ENCODE data around the gene AKAP6.

AKAP6 gene

GRCh38 chr14:32688941-32689340 lies 359.8 kb downstream of the AKAP6 start:
- Histone ChIP-seq H3K9ac (ENCODE audit: low read depth in 1 of 2, low read length in 2 of 2) (no peak overlapping the region), H3K27me3 (ENCODE audit: control insufficient read depth in 2 of 2, insufficient read depth in 2 of 2, low read length in 2 of 2) (no peaks in the 10 kb centered on the region), H3K4me3 (ENCODE audit: low read length in 2 of 2) (no peak overlapping the region), H3K9me3 (ENCODE audit: control insufficient read depth in 2 of 2, low read length in 2 of 2) (no peaks in the 10 kb centered on the region), H3K36me3 (ENCODE audit: control insufficient read depth in 2 of 2, insufficient read depth in 2 of 2, low read length in 2 of 2) (no peaks in the 10 kb centered on the region), H3K4me1 (ENCODE audit: control insufficient read depth in 2 of 2, insufficient read depth in 2 of 2, low read length in 2 of 2) (no peaks in the 10 kb centered on the region), H3K27ac (ENCODE audit: low read depth in 2 of 2, low read length in 2 of 2) (no peak overlapping the region)

GRCh38 chr14:32692441-32692840 lies 363.3 kb downstream of the AKAP6 start:
- H3K4me3 ChIP-seq (ENCODE audit: low read length in 2 of 2) = no peak overlapping the region

GRCh38 chr14:32693114-32693513 lies 364.0 kb downstream of the AKAP6 start:
- Histone ChIP-seq H3K4me3 (ENCODE audit: low read length in 2 of 2) (no peak overlapping the region), H3K9me3 (ENCODE audit: control insufficient read depth in 2 of 2, low read length in 2 of 2) (no peaks in the 10 kb centered on the region), H3K36me3 (ENCODE audit: control insufficient read depth in 2 of 2, insufficient read depth in 2 of 2, low read length in 2 of 2) (no peaks in the 10 kb centered on the region), H3K27me3 (ENCODE audit: control insufficient read depth in 2 of 2, insufficient read depth in 2 of 2, low read length in 2 of 2) (no peaks in the 10 kb centered on the region), H3K27ac (ENCODE audit: low read depth in 2 of 2, low read length in 2 of 2) (no peak overlapping the region), H3K9ac (ENCODE audit: low read depth in 1 of 2, low read length in 2 of 2) (no peak overlapping the region), H3K4me1 (ENCODE audit: control insufficient read depth in 2 of 2, insufficient read depth in 2 of 2, low read length in 2 of 2) (no peaks in the 10 kb centered on the region)

More at GRCh38 chr14:32692441-32692840, 363.3 kb downstream of the AKAP6 start:
- no peaks in the 10 kb centered on the region for H3K4me1 ChIP-seq (ENCODE audit: control insufficient read depth in 2 of 2, insufficient read depth in 2 of 2, low read length in 2 of 2)
- H3K27ac ChIP-seq (ENCODE audit: low read depth in 2 of 2, low read length in 2 of 2) = no peak overlapping the region
- H3K9ac ChIP-seq (ENCODE audit: low read depth in 1 of 2, low read length in 2 of 2) = no peak overlapping the region
- H3K27me3 ChIP-seq (ENCODE audit: control insufficient read depth in 2 of 2, insufficient read depth in 2 of 2, low read length in 2 of 2) = no peaks in the 10 kb centered on the region
- H3K36me3 ChIP-seq (ENCODE audit: control insufficient read depth in 2 of 2, insufficient read depth in 2 of 2, low read length in 2 of 2) = no peaks in the 10 kb centered on the region
- no peaks in the 10 kb centered on the region for H3K9me3 ChIP-seq (ENCODE audit: control insufficient read depth in 2 of 2, low read length in 2 of 2)

GRCh38 chr14:32694795-32695449 lies 365.8 kb downstream of the AKAP6 start:
- Histone ChIP-seq H3K9me3 (ENCODE audit: control insufficient read depth in 2 of 2, low read length in 2 of 2) (no peaks in the 10 kb centered on the region), H3K4me3 (ENCODE audit: low read length in 2 of 2) (no peak overlapping the region), H3K27ac (ENCODE audit: low read depth in 2 of 2, low read length in 2 of 2) (no peak overlapping the region), H3K36me3 (ENCODE audit: control insufficient read depth in 2 of 2, insufficient read depth in 2 of 2, low read length in 2 of 2) (no peaks in the 10 kb centered on the region), H3K4me1 (ENCODE audit: control insufficient read depth in 2 of 2, insufficient read depth in 2 of 2, low read length in 2 of 2) (no peaks in the 10 kb centered on the region), H3K27me3 (ENCODE audit: control insufficient read depth in 2 of 2, insufficient read depth in 2 of 2, low read length in 2 of 2) (no peaks in the 10 kb centered on the region), H3K9ac (ENCODE audit: low read depth in 1 of 2, low read length in 2 of 2) (no peak overlapping the region)

- H3K4me3 ChIP-seq (ENCODE audit: low read length in 2 of 2) = no peak overlapping the region
Observed at GRCh38 chr14:32696325-32697091, 367.4 kb downstream of the AKAP6 start.

GRCh38 chr14:32697114-32697513 lies 368.0 kb downstream of the AKAP6 start:
- Histone ChIP-seq H3K9me3 (ENCODE audit: control insufficient read depth in 2 of 2, low read length in 2 of 2) (no peaks in the 10 kb centered on the region), H3K4me1 (ENCODE audit: control insufficient read depth in 2 of 2, insufficient read depth in 2 of 2, low read length in 2 of 2) (no peaks in the 10 kb centered on the region), H3K27me3 (ENCODE audit: control insufficient read depth in 2 of 2, insufficient read depth in 2 of 2, low read length in 2 of 2) (no peaks in the 10 kb centered on the region), H3K4me3 (ENCODE audit: low read length in 2 of 2) (no peak overlapping the region), H3K36me3 (ENCODE audit: control insufficient read depth in 2 of 2, insufficient read depth in 2 of 2, low read length in 2 of 2) (no peaks in the 10 kb centered on the region), H3K27ac (ENCODE audit: low read depth in 2 of 2, low read length in 2 of 2) (no peak overlapping the region), H3K9ac (ENCODE audit: low read depth in 1 of 2, low read length in 2 of 2) (no peak overlapping the region)

More at GRCh38 chr14:32696325-32697091, 367.4 kb downstream of the AKAP6 start:
- Histone ChIP-seq H3K27me3 (ENCODE audit: control insufficient read depth in 2 of 2, insufficient read depth in 2 of 2, low read length in 2 of 2) (no peaks in the 10 kb centered on the region), H3K9ac (ENCODE audit: low read depth in 1 of 2, low read length in 2 of 2) (no peak overlapping the region), H3K27ac (ENCODE audit: low read depth in 2 of 2, low read length in 2 of 2) (no peak overlapping the region), H3K9me3 (ENCODE audit: control insufficient read depth in 2 of 2, low read length in 2 of 2) (no peaks in the 10 kb centered on the region), H3K4me1 (ENCODE audit: control insufficient read depth in 2 of 2, insufficient read depth in 2 of 2, low read length in 2 of 2) (no peaks in the 10 kb centered on the region), H3K36me3 (ENCODE audit: control insufficient read depth in 2 of 2, insufficient read depth in 2 of 2, low read length in 2 of 2) (no peaks in the 10 kb centered on the region)

DNA sequence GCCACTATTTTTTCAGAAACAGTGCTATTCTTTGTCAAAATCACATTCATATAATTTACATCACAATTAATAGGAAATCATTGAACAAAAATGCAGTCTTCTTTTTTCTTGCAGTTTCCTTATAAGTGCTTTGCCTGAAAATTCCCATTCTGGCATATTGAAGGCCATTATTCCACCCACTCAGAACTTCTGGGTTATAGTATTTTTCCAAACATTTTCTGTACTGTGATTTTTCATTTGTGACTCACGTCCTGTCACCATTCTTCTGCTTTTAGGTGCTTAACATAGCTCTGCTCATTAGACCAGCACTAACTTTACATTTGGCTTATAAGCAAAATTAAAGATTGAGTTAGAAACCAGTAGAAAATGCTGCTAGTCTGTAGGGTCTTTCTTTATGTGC lies 368.6 kb downstream of the AKAP6 start:
- H3K4me3 ChIP-seq (ENCODE audit: low read length in 2 of 2) = no peak overlapping the region
- no peaks in the 10 kb centered on the region for H3K4me1 ChIP-seq (ENCODE audit: control insufficient read depth in 2 of 2, insufficient read depth in 2 of 2, low read length in 2 of 2)
- no peaks in the 10 kb centered on the region for H3K36me3 ChIP-seq (ENCODE audit: control insufficient read depth in 2 of 2, insufficient read depth in 2 of 2, low read length in 2 of 2)
- H3K27ac ChIP-seq (ENCODE audit: low read depth in 2 of 2, low read length in 2 of 2) = no peak overlapping the region
- H3K9ac ChIP-seq (ENCODE audit: low read depth in 1 of 2, low read length in 2 of 2) = no peak overlapping the region
- H3K27me3 ChIP-seq (ENCODE audit: control insufficient read depth in 2 of 2, insufficient read depth in 2 of 2, low read length in 2 of 2) = no peaks in the 10 kb centered on the region
- no peaks in the 10 kb centered on the region for H3K9me3 ChIP-seq (ENCODE audit: control insufficient read depth in 2 of 2, low read length in 2 of 2)

DNA sequence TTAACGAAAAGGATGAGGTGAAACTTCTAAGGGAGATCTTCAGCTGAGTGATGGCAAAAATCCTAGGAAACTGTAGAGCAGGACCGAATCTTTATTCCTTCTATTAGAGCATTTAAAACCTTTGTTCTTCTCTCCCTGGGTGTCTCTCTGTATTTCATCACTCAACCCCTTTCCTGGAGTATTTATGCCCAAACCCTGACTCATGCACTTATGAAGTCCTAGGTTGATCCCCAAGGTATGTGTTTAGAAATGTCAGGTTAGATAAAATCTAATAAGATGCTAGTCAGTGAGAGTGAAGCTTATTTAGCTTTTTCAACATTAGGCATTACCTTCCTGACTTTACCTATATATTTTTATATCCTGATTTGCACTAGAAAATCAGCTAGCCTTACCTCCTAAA lies 369.7 kb downstream of the AKAP6 start:
- Histone ChIP-seq H3K9me3 (ENCODE audit: control insufficient read depth in 2 of 2, low read length in 2 of 2) (no peaks in the 10 kb centered on the region), H3K27me3 (ENCODE audit: control insufficient read depth in 2 of 2, insufficient read depth in 2 of 2, low read length in 2 of 2) (no peaks in the 10 kb centered on the region), H3K27ac (ENCODE audit: low read depth in 2 of 2, low read length in 2 of 2) (no peak overlapping the region), H3K36me3 (ENCODE audit: control insufficient read depth in 2 of 2, insufficient read depth in 2 of 2, low read length in 2 of 2) (no peaks in the 10 kb centered on the region), H3K4me3 (ENCODE audit: low read length in 2 of 2) (no peak overlapping the region), H3K9ac (ENCODE audit: low read depth in 1 of 2, low read length in 2 of 2) (no peak overlapping the region), H3K4me1 (ENCODE audit: control insufficient read depth in 2 of 2, insufficient read depth in 2 of 2, low read length in 2 of 2) (no peaks in the 10 kb centered on the region)

DNA sequence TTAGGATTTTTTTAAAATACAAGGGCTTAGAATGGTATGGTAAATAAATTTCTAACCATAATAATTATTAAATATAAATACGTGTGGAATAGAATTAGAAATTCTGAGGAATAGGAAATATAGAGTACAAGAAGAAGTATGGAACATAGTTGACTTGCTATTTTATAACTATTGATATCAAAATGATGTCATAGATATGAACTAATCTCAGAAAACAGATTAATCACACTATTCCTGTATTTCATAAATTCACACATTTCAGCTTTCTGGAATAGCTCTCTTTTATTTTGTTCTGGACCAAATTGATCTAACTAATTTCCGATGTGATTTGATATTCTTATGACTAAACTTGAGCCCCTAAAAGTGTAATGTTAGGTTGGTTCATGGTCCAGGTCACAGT lies 372.4 kb downstream of the AKAP6 start:
- H3K9me3 ChIP-seq (ENCODE audit: control insufficient read depth in 2 of 2, low read length in 2 of 2) = no peaks in the 10 kb centered on the region
- no peaks in the 10 kb centered on the region for H3K36me3 ChIP-seq (ENCODE audit: control insufficient read depth in 2 of 2, insufficient read depth in 2 of 2, low read length in 2 of 2)
- no peak overlapping the region for H3K4me3 ChIP-seq (ENCODE audit: low read length in 2 of 2)
- H3K9ac ChIP-seq (ENCODE audit: low read depth in 1 of 2, low read length in 2 of 2) = no peak overlapping the region
- no peak overlapping the region for H3K27ac ChIP-seq (ENCODE audit: low read depth in 2 of 2, low read length in 2 of 2)
- no peaks in the 10 kb centered on the region for H3K4me1 ChIP-seq (ENCODE audit: control insufficient read depth in 2 of 2, insufficient read depth in 2 of 2, low read length in 2 of 2)
- no peaks in the 10 kb centered on the region for H3K27me3 ChIP-seq (ENCODE audit: control insufficient read depth in 2 of 2, insufficient read depth in 2 of 2, low read length in 2 of 2)

- Histone ChIP-seq H3K9me3 (ENCODE audit: control insufficient read depth in 2 of 2, low read length in 2 of 2) (no peaks in the 10 kb centered on the region), H3K27ac (ENCODE audit: low read depth in 2 of 2, low read length in 2 of 2) (peak overlapping the region in 1 of 2 donors; percentile 48), H3K4me1 (ENCODE audit: control insufficient read depth in 2 of 2, insufficient read depth in 2 of 2, low read length in 2 of 2) (no peaks in the 10 kb centered on the region), H3K27me3 (ENCODE audit: control insufficient read depth in 2 of 2, insufficient read depth in 2 of 2, low read length in 2 of 2) (no peaks in the 10 kb centered on the region), H3K36me3 (ENCODE audit: control insufficient read depth in 2 of 2, insufficient read depth in 2 of 2, low read length in 2 of 2) (no peaks in the 10 kb centered on the region), H3K4me3 (ENCODE audit: low read length in 2 of 2) (no peak overlapping the region), H3K9ac (ENCODE audit: low read depth in 1 of 2, low read length in 2 of 2) (no peak overlapping the region)
Observed at GRCh38 chr14:32702088-32702487, 373.0 kb downstream of the AKAP6 start.

All from mucosa of rectum (tissue), 2 donors.